HG03520 (cell line): ENCODE results near the gene ZNG1E.
"Not testable (repeated sequence)": the region's sequence is repeated elsewhere in the genome, so short reads cannot be mapped to it uniquely, and the experiment has no call there.

ENCODE experiments used
- ATAC-seq: cut with Tn5 transposase; IDR thresholded peaks from one replicate; pipeline ENCODE4 v1.9.1; 2021; ENCODE audit warnings: mild to moderate bottlenecking, moderate library complexity; ENCODE audit not compliant: unreplicated experiment

Gene ZNG1E

GRCh38 chr9:65675589-65676021 lies at the start of gene ZNG1E:
Gene ZNG1E (plus strand): TSS chr9:65675928. CDS start chr9:65675977, 49 bp downstream.
- not testable (repeated sequence) for ATAC-seq

- not testable (repeated sequence) for ATAC-seq
Observed at GRCh38 chr9:65673579-65673978, 2.1 kb upstream of the ZNG1E start.

- not testable (repeated sequence) for ATAC-seq
Observed at GRCh38 chr9:65675018-65675417, 710 bp upstream of the ZNG1E start.

GRCh38 chr9:65676389-65676788 lies 661 bp downstream of the ZNG1E start:
- ATAC-seq = not testable (repeated sequence)

- ATAC-seq = not testable (repeated sequence)
Observed at GRCh38 chr9:65678533-65678932, 2.8 kb downstream of the ZNG1E start.

- ATAC-seq = not testable (repeated sequence)
Observed at GRCh38 chr9:65703550-65703949, 27.8 kb downstream of the ZNG1E start.

GRCh38 chr9:65714445-65714844 lies 38.7 kb downstream of the ZNG1E start:
- not testable (repeated sequence) for ATAC-seq

GRCh38 chr9:65737096-65737564 lies 61.4 kb downstream of the ZNG1E start, which contains the start of gene FOXD4L4:
Gene FOXD4L4 (plus strand): TSS chr9:65737146. CDS start chr9:65737146, 0 bp downstream.
- ATAC-seq = not testable (repeated sequence)

GRCh38 chr9:65738133-65738532 lies 62.4 kb downstream of the ZNG1E start:
- not testable (repeated sequence) for ATAC-seq
